K562 (cell line): ENCODE results near the gene PRKRIP1. TPM values are rescaled to one million over a fixed set of nuclear protein-coding genes. Genes with fewer than 3 reads are reported as not detected.
A peak's percentile ranks its signal among the peaks of the same experiment; 100 is the strongest.

ENCODE experiments used
- CAMTA2 ChIP-seq: fragments of 250-450 bp; sonication (Bioruptor Pico); conservative IDR thresholded peaks from 2 replicates; pipeline ENCODE4 v1.5.1; 2022
- CBX2 ChIP-seq: fragments of 200-600 bp; sonication (generic); IDR thresholded peaks from one replicate; pipeline ENCODE4 v1.6.1; 2012; ENCODE audit warnings: mild to moderate bottlenecking, low read length, inconsistent platforms; ENCODE audit not compliant: insufficient read depth, poor library complexity, severe bottlenecking
- GABPB1 ChIP-seq: sonication (generic); formaldehyde crosslinking; IDR thresholded peaks from 2 replicates; pipeline ENCODE4 v1.8.0; 2022; ENCODE audit warnings: mild to moderate bottlenecking, missing genetic modification reagents
- GTF2A2 ChIP-seq: IDR thresholded peaks from 2 replicates; pipeline ENCODE4 v1.6.1; 2016; ENCODE audit warnings: mild to moderate bottlenecking, missing genetic modification characterization, missing compliant biosample characterization
- HCFC1 ChIP-seq: IDR thresholded peaks from 2 replicates; pipeline ENCODE4 v1.6.1; 2012; ENCODE audit warnings: low read depth, low read length, improper control_type of control experiment
- JUND ChIP-seq, 2 experiments: IDR thresholded peaks; 2 replicates in 1 of 2; 3 replicates in 1 of 2; pipeline ENCODE4 v1.6.1; 2011; ENCODE audit warnings: borderline replicate concordance in 2 of 2, low read depth in 2 of 2, low read length in 2 of 2, improper control_type of control experiment in 1 of 2, missing biosample characterization in 1 of 2, missing genetic modification characterization in 1 of 2, missing genetic modification reagents in 1 of 2
- PHTF2 ChIP-seq: fragments of 250-450 bp; sonication (Bioruptor Pico); IDR thresholded peaks from 2 replicates; pipeline ENCODE4 v1.5.0; 2021; ENCODE audit warnings: mild to moderate bottlenecking
- POLR2AphosphoS2 ChIP-seq: IDR thresholded peaks from 2 replicates; pipeline ENCODE4 v1.6.1; 2012; ENCODE audit warnings: low read length, improper control_type of control experiment
- RBM34 ChIP-seq: fragments of 200-400 bp; formaldehyde crosslinking; IDR thresholded peaks from 2 replicates; pipeline ENCODE4 v1.6.1; 2018; ENCODE audit warnings: low read length, borderline replicate concordance; ENCODE audit not compliant: insufficient read depth
- TEAD4 ChIP-seq, 2 experiments: sonication (generic) in 1 of 2; formaldehyde crosslinking in 1 of 2; IDR thresholded peaks; 2 replicates each; pipeline versions ENCODE4 v1.6.1 to v1.8.0; 2012 to 2022; ENCODE audit warnings: borderline replicate concordance in 1 of 2, inconsistent platforms in 1 of 2, low read length in 1 of 2, mild to moderate bottlenecking in 1 of 2, missing genetic modification reagents in 1 of 2
- ZFX ChIP-seq: sonication (generic); formaldehyde crosslinking; IDR thresholded peaks from 2 replicates; pipeline ENCODE4 v1.8.0; 2022; ENCODE audit warnings: mild to moderate bottlenecking, missing genetic modification reagents, moderate library complexity
- ZNF175 ChIP-seq: fragments of 200-800 bp; sonication (Bioruptor generic); IDR thresholded peaks from 2 replicates; pipeline ENCODE4 v1.6.1; 2016; ENCODE audit warnings: low read depth, mild to moderate bottlenecking, missing genetic modification characterization, missing compliant biosample characterization
- ZNF184 ChIP-seq: sonication (generic); formaldehyde crosslinking; IDR thresholded peaks from 2 replicates; pipeline ENCODE4 v1.5.0; 2020; ENCODE audit warnings: missing genetic modification reagents
- ZNF778 ChIP-seq: fragments of 450-650 bp; formaldehyde crosslinking; IDR thresholded peaks from 2 replicates; pipeline ENCODE4 v1.4.0; 2020; ENCODE audit warnings: mild to moderate bottlenecking, moderate library complexity
- polyA plus RNA-seq, 8 experiments: library from polyadenylated mRNA; depleted of rRNA in 4 of 8; stranded (reverse) in 5 of 8; unstranded in 3 of 8; fragments of >200 nt; fragmentation: Nextera tagmentation in 2 of 8; fragmentation: Illumina TruSeq in 1 of 8; extraction: Ambion mirVana in 2 of 8; extraction: Trizol in 1 of 8; gene quantifications; 2 replicates each; pipeline versions ENCODE4 v1.2.1 to v1.2.3, GENCODE V29; 2011 to 2014; ENCODE audit warnings: inconsistent platforms in 1 of 8, missing spikeins in 1 of 8
- total RNA-seq, 7 experiments: library from RNA; depleted of rRNA in 6 of 7; stranded (reverse); fragments of >200 nt in 6 of 7; fragmentation: Illumina TruSeq in 2 of 7; extraction: Trizol in 2 of 7; gene quantifications; 2 replicates each; pipeline versions ENCODE4 v1.2.1 to v1.2.3, GENCODE V29; 2011 to 2021; ENCODE audit warnings: low replicate concordance in 1 of 7
- TF ChIP-seq, protein P1 (sequence below): fragments of 250-450 bp; sonication (Bioruptor Pico); IDR thresholded peaks from 2 replicates; pipeline ENCODE4 v1.4.0; 2020
- TF ChIP-seq, protein P2 (sequence below), 2 experiments: fragments of 450-650 bp in 1 of 2; IDR thresholded peaks; 2 replicates each; pipeline ENCODE4 v1.6.1; 2011 to 2017; ENCODE audit warnings: low read depth in 2 of 2, antibody characterized with exemption in 1 of 2, borderline replicate concordance in 1 of 2, low read length in 1 of 2, mild to moderate bottlenecking in 1 of 2, mixed read lengths in 1 of 2; ENCODE audit not compliant: control insufficient read depth in 1 of 2

The PRKRIP1 gene
- total and polyA plus RNA-seq, 9 of the 15 experiments (the other 6 are each of a cell fraction or from before 2014, with no cell fraction given): 14.9 to 52.1 (median 19.8) TPM

DNA sequence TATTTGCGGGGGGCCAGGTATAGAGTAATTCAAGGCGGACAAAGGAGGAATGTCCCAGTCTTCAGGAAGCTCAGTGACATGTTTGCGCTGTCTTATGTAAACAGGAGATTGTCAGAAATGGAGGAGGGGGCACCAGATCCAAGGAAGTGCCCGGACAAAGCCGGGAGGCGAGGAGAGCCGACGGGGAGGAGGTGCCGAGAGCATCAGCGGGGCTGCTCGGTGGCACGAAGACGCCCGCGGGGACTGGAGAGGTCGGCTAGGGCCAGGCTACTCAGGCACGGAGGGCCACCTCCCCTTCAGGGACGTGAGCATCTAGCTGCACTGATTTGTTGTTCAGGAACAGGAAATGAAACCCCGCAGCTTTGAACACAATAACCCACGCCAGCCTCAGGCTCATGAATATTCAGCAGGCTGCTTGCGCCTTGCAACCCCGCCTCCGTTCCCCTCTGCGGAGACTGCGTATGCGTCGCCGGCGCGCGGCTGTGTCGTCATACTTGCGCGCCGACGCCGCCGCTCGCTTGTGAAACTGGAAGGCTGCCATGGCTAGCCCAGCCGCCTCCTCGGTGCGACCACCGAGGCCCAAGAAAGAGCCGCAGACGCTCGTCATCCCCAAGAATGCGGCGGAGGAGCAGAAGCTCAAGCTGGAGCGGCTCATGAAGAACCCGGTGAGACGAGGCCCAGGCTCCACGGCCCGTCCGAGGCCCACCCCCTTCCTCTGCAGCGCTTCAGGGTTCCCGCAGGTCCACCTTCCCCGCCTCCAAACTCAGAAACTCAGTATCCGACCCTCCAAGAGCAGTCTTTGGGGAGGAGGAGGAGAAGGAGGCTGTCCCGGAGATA, at the start of gene PRKRIP1 (continued):
- TF ChIP-seq, protein P1, sequence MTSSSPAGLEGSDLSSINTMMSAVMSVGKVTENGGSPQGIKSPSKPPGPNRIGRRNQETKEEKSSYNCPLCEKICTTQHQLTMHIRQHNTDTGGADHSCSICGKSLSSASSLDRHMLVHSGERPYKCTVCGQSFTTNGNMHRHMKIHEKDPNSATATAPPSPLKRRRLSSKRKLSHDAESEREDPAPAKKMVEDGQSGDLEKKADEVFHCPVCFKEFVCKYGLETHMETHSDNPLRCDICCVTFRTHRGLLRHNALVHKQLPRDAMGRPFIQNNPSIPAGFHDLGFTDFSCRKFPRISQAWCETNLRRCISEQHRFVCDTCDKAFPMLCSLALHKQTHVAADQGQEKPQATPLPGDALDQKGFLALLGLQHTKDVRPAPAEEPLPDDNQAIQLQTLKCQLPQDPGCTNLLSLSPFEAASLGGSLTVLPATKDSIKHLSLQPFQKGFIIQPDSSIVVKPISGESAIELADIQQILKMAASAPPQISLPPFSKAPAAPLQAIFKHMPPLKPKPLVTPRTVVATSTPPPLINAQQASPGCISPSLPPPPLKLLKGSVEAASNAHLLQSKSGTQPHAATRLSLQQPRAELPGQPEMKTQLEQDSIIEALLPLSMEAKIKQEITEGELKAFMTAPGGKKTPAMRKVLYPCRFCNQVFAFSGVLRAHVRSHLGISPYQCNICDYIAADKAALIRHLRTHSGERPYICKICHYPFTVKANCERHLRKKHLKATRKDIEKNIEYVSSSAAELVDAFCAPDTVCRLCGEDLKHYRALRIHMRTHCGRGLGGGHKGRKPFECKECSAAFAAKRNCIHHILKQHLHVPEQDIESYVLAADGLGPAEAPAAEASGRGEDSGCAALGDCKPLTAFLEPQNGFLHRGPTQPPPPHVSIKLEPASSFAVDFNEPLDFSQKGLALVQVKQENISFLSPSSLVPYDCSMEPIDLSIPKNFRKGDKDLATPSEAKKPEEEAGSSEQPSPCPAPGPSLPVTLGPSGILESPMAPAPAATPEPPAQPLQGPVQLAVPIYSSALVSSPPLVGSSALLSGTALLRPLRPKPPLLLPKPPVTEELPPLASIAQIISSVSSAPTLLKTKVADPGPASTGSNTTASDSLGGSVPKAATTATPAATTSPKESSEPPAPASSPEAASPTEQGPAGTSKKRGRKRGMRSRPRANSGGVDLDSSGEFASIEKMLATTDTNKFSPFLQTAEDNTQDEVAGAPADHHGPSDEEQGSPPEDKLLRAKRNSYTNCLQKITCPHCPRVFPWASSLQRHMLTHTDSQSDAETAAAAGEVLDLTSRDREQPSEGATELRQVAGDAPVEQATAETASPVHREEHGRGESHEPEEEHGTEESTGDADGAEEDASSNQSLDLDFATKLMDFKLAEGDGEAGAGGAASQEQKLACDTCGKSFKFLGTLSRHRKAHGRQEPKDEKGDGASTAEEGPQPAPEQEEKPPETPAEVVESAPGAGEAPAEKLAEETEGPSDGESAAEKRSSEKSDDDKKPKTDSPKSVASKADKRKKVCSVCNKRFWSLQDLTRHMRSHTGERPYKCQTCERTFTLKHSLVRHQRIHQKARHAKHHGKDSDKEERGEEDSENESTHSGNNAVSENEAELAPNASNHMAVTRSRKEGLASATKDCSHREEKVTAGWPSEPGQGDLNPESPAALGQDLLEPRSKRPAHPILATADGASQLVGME: no peak
- peak; percentile 100 for TF ChIP-seq POLR2AphosphoS2
- peak; percentile 52 for TF ChIP-seq JUND (IDR thresholded peaks at IDR 0.05; ENCODE audit: borderline replicate concordance, low read depth, low read length)
- no peak; the same call in 2 of the 3 replicates for TF ChIP-seq JUND (tag; IDR thresholded peaks at IDR 0.05; ENCODE audit: borderline replicate concordance, low read depth, low read length)
- TF ChIP-seq ZNF175 (CRISPR knock-in tag): no peak
- TF ChIP-seq TEAD4 (IDR thresholded peaks at IDR 0.05; ENCODE audit: low read length): peak; percentile 38; the same call in 1 of the 2 replicates
- no peak for TF ChIP-seq TEAD4 (CRISPR knock-in tag; IDR thresholded peaks at IDR 0.05; ENCODE audit: borderline replicate concordance)
- TF ChIP-seq GTF2A2 (tag): no peak
- TF ChIP-seq PHTF2 (CRISPR knock-in tag): peak; percentile 74; the same call in 1 of the 2 replicates
- TF ChIP-seq, protein P2, sequence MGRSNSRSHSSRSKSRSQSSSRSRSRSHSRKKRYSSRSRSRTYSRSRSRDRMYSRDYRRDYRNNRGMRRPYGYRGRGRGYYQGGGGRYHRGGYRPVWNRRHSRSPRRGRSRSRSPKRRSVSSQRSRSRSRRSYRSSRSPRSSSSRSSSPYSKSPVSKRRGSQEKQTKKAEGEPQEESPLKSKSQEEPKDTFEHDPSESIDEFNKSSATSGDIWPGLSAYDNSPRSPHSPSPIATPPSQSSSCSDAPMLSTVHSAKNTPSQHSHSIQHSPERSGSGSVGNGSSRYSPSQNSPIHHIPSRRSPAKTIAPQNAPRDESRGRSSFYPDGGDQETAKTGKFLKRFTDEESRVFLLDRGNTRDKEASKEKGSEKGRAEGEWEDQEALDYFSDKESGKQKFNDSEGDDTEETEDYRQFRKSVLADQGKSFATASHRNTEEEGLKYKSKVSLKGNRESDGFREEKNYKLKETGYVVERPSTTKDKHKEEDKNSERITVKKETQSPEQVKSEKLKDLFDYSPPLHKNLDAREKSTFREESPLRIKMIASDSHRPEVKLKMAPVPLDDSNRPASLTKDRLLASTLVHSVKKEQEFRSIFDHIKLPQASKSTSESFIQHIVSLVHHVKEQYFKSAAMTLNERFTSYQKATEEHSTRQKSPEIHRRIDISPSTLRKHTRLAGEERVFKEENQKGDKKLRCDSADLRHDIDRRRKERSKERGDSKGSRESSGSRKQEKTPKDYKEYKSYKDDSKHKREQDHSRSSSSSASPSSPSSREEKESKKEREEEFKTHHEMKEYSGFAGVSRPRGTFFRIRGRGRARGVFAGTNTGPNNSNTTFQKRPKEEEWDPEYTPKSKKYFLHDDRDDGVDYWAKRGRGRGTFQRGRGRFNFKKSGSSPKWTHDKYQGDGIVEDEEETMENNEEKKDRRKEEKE (IDR thresholded peaks at IDR 0.05; ENCODE audit: borderline replicate concordance in 1 of 2, control insufficient read depth in 1 of 2, low read depth in 2 of 2, low read length in 1 of 2): no peak
- TF ChIP-seq RBM34: no peak
- TF ChIP-seq CBX2: no peak
- peak; percentile 95 for TF ChIP-seq ZFX (CRISPR knock-in tag)
- TF ChIP-seq GABPB1 (CRISPR knock-in tag): peak; percentile 71
- 0 out of 2 replicates have a peak, but pooled peaks have one; percentile 11 for TF ChIP-seq CAMTA2 (CRISPR knock-in tag)
- TF ChIP-seq ZNF778 (CRISPR knock-in tag): no peak
- TF ChIP-seq ZNF184 (CRISPR knock-in tag): no peak
- peak; percentile 88 for TF ChIP-seq HCFC1
